ENCODE measurements around the gene TUBA1C.

- TF ChIP-seq POLR2AphosphoS5 (IDR thresholded peaks at IDR 0.05; ENCODE audit: borderline replicate concordance, low read depth, low read length) (no peak), EZH2 (IDR thresholded peaks at IDR 0.05) (no peak)
These were observed 13.5 kb upstream of the TUBA1C start for GRCh38 chr12:49251357-49251756.

All from SK-N-MC (cell line).